DOHH2 (cell line): ENCODE measurements around the gene TAF1B.

Experiments used
- EZH2phosphoT487 ChIP-seq: fragments of 200-600 bp; sonication (generic); IDR thresholded peaks from 2 replicates; pipeline ENCODE4 v1.6.1; 2017; ENCODE audit warnings: borderline replicate concordance, mild to moderate bottlenecking, antibody characterized with exemption, low read length, moderate library complexity, mixed read lengths
- TF ChIP-seq, protein P1 (sequence below): fragments of 200-600 bp; sonication (generic); IDR thresholded peaks from one replicate; pipeline ENCODE4 v1.5.1; 2014; ENCODE audit warnings: antibody characterized with exemption, mild to moderate bottlenecking, low read depth, low read length; ENCODE audit not compliant: poor library complexity, severe bottlenecking

DNA sequence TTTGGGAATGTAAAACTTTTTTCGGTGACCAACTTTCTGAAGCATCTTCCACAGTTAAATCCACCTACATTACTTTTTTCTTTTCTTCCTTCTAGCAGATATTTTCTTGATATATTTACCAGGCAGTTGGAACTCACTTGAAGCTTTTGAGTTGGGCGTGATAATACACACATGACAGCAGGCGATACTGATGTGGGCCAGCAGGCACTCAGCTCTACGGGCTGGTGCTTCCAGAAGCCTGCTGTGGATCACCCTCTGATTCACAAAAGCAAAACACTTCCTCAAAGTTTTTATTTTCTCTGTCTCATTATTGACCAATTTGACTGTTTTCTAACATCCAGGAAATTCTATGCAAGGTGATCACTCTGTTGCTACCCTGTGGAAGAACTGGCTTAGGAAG, 131.1 kb downstream of the TAF1B start:
- TF ChIP-seq, protein P1, sequence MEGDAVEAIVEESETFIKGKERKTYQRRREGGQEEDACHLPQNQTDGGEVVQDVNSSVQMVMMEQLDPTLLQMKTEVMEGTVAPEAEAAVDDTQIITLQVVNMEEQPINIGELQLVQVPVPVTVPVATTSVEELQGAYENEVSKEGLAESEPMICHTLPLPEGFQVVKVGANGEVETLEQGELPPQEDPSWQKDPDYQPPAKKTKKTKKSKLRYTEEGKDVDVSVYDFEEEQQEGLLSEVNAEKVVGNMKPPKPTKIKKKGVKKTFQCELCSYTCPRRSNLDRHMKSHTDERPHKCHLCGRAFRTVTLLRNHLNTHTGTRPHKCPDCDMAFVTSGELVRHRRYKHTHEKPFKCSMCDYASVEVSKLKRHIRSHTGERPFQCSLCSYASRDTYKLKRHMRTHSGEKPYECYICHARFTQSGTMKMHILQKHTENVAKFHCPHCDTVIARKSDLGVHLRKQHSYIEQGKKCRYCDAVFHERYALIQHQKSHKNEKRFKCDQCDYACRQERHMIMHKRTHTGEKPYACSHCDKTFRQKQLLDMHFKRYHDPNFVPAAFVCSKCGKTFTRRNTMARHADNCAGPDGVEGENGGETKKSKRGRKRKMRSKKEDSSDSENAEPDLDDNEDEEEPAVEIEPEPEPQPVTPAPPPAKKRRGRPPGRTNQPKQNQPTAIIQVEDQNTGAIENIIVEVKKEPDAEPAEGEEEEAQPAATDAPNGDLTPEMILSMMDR = no peak
- no peak for TF ChIP-seq EZH2phosphoT487
